NCI-H1694 treated with DMSO at 0.1 percent for 48 hours (cell line): ENCODE data around the gene HBG2.

ENCODE experiments used
- DNase-seq: peaks from one replicate; lab custom pipeline; 2025; lab: John Stamatoyannopoulos, UW

HBG2 gene

GRCh38 chr11:5229796-5230195 is 24.8 kb downstream of the HBG2 start:
- DNase-seq: no peak

DNA sequence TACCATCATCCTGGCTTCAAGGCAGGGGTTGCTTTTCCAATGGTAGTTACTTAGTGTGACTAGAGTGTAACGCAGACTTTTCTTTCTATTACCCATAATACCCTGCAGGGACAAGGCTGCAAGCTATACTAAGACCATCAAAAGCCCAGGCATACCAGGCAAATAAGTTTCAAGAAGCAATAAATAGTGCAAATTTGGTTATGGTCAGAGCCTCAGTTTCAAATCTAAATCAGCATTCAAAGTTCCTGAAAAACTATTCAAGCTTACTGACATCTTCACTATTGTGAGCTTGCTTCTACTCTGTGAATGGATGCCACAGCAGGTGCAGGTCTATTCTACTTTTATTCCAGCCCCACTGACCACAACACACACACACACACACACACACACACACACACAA is 25.2 kb downstream of the HBG2 start:
- DNase-seq: no peak

- no peak for DNase-seq
Observed at GRCh38 chr11:5228124-5228523, 26.5 kb downstream of the HBG2 start.

DNA sequence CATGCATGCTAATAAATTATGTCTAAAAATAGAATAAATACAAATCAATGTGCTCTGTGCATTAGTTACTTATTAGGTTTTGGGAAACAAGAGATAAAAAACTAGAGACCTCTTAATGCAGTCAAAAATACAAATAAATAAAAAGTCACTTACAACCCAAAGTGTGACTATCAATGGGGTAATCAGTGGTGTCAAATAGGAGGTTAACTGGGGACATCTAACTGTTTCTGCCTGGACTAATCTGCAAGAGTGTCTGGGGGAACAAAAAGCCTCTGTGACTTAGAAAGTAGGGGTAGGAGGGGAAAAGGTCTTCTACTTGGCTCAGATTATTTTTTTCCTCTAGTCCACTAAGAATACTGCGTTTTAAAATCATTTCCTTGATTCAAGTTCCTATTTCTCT is 26.9 kb downstream of the HBG2 start:
- DNase-seq: no peak

- DNase-seq: peak; percentile 28
Observed at GRCh38 chr11:5226732-5227310, 27.8 kb downstream of the HBG2 start, which contains the start of gene HBB. Gene HBB, minus strand, starts transcription at chr11:5227071. Its CDS starts 50 bp downstream, at chr11:5227021.

- no peak for DNase-seq
Observed at GRCh38 chr11:5225480-5225871, 29.1 kb downstream of the HBG2 start.

DNA sequence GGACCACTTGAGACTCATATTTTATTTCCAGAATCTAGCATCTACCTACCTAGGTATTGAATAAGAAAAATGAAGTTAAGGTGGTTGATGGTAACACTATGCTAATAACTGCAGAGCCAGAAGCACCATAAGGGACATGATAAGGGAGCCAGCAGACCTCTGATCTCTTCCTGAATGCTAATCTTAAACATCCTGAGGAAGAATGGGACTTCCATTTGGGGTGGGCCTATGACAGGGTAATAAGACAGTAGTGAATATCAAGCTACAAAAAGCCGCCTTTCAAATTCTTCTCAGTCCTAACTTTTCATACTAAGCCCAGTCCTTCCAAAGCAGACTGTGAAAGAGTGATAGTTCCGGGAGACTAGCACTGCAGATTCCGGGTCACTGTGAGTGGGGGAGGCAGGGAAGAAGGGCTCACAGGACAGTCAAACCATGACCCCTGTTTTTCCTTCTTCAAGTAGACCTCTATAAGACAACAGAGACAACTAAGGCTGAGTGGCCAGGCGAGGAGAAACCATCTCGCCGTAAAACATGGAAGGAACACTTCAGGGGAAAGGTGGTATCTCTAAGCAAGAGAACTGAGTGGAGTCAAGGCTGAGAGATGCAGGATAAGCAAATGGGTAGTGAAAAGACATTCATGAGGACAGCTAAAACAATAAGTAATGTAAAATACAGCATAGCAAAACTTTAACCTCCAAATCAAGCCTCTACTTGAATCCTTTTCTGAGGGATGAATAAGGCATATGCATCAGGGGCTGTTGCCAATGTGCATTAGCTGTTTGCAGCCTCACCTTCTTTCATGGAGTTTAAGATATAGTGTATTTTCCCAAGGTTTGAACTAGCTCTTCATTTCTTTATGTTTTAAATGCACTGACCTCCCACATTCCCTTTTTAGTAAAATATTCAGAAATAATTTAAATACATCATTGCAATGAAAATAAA is 29.8 kb downstream of the HBG2 start:
- DNase-seq: no peak

- DNase-seq: no peak
Observed at GRCh38 chr11:5223686-5224085, 30.9 kb downstream of the HBG2 start.

- no peak for DNase-seq
Observed at GRCh38 chr11:5223146-5223545, 31.4 kb downstream of the HBG2 start.

GRCh38 chr11:5210376-5210885 is 44.1 kb downstream of the HBG2 start:
- no peak for DNase-seq

GRCh38 chr11:5204787-5205186 is 49.8 kb downstream of the HBG2 start:
- DNase-seq: no peak

- DNase-seq: no peak
Observed at GRCh38 chr11:5203366-5203765, 51.2 kb downstream of the HBG2 start.
